GM23248 (cell line): ENCODE results near the gene HES4.

Experiments
- EZH2 ChIP-seq: fragments of 200-600 bp; sonication (generic); IDR thresholded peaks from 2 replicates; pipeline ENCODE4 v1.6.1; 2018; ENCODE audit warnings: antibody characterized with exemption, mild to moderate bottlenecking; ENCODE audit not compliant: insufficient read depth, poor library complexity, severe bottlenecking
- EZH2phosphoT487 ChIP-seq: fragments of 200-600 bp; sonication (generic); IDR thresholded peaks from 2 replicates; pipeline ENCODE4 v1.6.1; 2018; ENCODE audit warnings: antibody characterized with exemption, moderate library complexity, mild to moderate bottlenecking, low read depth; ENCODE audit not compliant: insufficient read depth

- TF ChIP-seq EZH2phosphoT487 (no peak), EZH2 (no peak)
These were observed 42.9 kb upstream of the HES4 start for GRCh38 chr1:1042835-1043234.
